GM13977 (cell line): Measurements from ENCODE around the gene PSG3.
"Not testable (repeated sequence)": the region's sequence is repeated elsewhere in the genome, so short reads cannot be mapped to it uniquely, and the experiment has no call there.

Experiments
- DNase-seq: peaks from one replicate; pipeline ENCODE4 v3.0.0; 2012; ENCODE audit warnings: low spot score
- CTCF ChIP-seq: IDR thresholded peaks from 2 replicates; pipeline ENCODE4 v1.5.1; 2012; ENCODE audit warnings: mild to moderate bottlenecking, control low read depth; ENCODE audit not compliant: insufficient read depth; ENCODE audit errors: extremely low read depth, missing control alignments
- in situ Hi-C: fragments of 300-500 bp; cut with MboI; formaldehyde crosslinking; loops from one replicate; pipeline ENCODE4 v1.12.0; 2022; ENCODE audit warnings: low sequenced_read_pairs, low pct_unique_long_range_greater_than_20kb, mixed read lengths, inconsistent platforms; ENCODE audit not compliant: unreplicated experiment

The PSG3 gene

GRCh38 chr19:42758667-42759066 is 18.4 kb upstream of the PSG3 start:
- TF ChIP-seq CTCF, result peak; percentile 36
- in situ Hi-C loops, DNase-seq: not testable (repeated sequence)

GRCh38 chr19:42752246-42752645 is 12.0 kb upstream of the PSG3 start:
- in situ Hi-C loops, DNase-seq: not testable (repeated sequence)

GRCh38 chr19:42741726-42742607 is 1.7 kb upstream of the PSG3 start:
- peak; percentile 51 for TF ChIP-seq CTCF
- in situ Hi-C loops, DNase-seq: not testable (repeated sequence)

GRCh38 chr19:42737581-42738011 is 2.7 kb downstream of the PSG3 start:
- in situ Hi-C loops, result not testable (repeated sequence)

GRCh38 chr19:42728341-42728740 is 11.9 kb downstream of the PSG3 start:
- in situ Hi-C loops, DNase-seq: not testable (repeated sequence)

More at GRCh38 chr19:42737581-42738011, 2.7 kb downstream of the PSG3 start:
- not testable (repeated sequence) for DNase-seq

- DNase-seq, in situ Hi-C loops: not testable (repeated sequence)
Observed at GRCh38 chr19:42714000-42714399, 26.3 kb downstream of the PSG3 start.

GRCh38 chr19:42712753-42713152 is 27.5 kb downstream of the PSG3 start:
- in situ Hi-C loops, DNase-seq: not testable (repeated sequence)

- not testable (repeated sequence) for DNase-seq
Observed at GRCh38 chr19:42710986-42711385, 29.3 kb downstream of the PSG3 start.

GRCh38 chr19:42697884-42698283 is 42.4 kb downstream of the PSG3 start:
- in situ Hi-C loops, result no loop called here
- no peak for DNase-seq

More at GRCh38 chr19:42710986-42711385, 29.3 kb downstream of the PSG3 start:
- in situ Hi-C loops, result not testable (repeated sequence)

More at GRCh38 chr19:42697884-42698283, 42.4 kb downstream of the PSG3 start:
- TF ChIP-seq CTCF, result no peak
